Measurements from ENCODE around the gene TFAP2A.
A peak's percentile ranks its signal among the peaks of the same experiment; 100 is the strongest.

Gene TFAP2A

GRCh38 chr6:10382322-10382721 lies 32.6 kb downstream of the TFAP2A start:
- DNase-seq = no peak

- no peak for DNase-seq
Measured at GRCh38 chr6:10381830-10382208, 33.1 kb downstream of the TFAP2A start.

GRCh38 chr6:10381133-10381829 lies 33.6 kb downstream of the TFAP2A start:
- peak; percentile 86 for DNase-seq

GRCh38 chr6:10375391-10375969 lies 39.4 kb downstream of the TFAP2A start:
- DNase-seq = no peak

- DNase-seq = no peak
Measured at GRCh38 chr6:10373642-10374359, 41.1 kb downstream of the TFAP2A start.

- no peak for DNase-seq
Measured at GRCh38 chr6:10369896-10370295, 45.0 kb downstream of the TFAP2A start.

- DNase-seq = no peak
Measured at GRCh38 chr6:10368861-10369260, 46.0 kb downstream of the TFAP2A start.

GRCh38 chr6:10363911-10364310 lies 51.0 kb downstream of the TFAP2A start:
- DNase-seq = no peak

- no peak for DNase-seq
Measured at GRCh38 chr6:10362300-10362699, 52.6 kb downstream of the TFAP2A start.

- no peak for DNase-seq
Measured at GRCh38 chr6:10361428-10361827, 53.4 kb downstream of the TFAP2A start.

- no peak for DNase-seq
Measured at GRCh38 chr6:10359581-10359980, 55.3 kb downstream of the TFAP2A start.

GRCh38 chr6:10355115-10355702 lies 59.7 kb downstream of the TFAP2A start:
- no peak for DNase-seq

- no peak for DNase-seq
Measured at GRCh38 chr6:10351791-10352190, 63.1 kb downstream of the TFAP2A start.

GRCh38 chr6:10350720-10351119 lies 64.2 kb downstream of the TFAP2A start:
- DNase-seq = no peak

GRCh38 chr6:10347561-10348327 lies 67.1 kb downstream of the TFAP2A start:
- no peak for DNase-seq

Measured in NCI-H82 (cell line).